ENCODE data around the gene THOP1.

The THOP1 gene

GRCh38 chr19:2827022-2827421, 41.7 kb downstream of the THOP1 start:
- Histone ChIP-seq H3K27me3 (ENCODE audit: insufficient read depth, poor library complexity, severe bottlenecking) (no peaks in the 10 kb centered on the region), H3K27ac (ENCODE audit: poor library complexity, severe bottlenecking) (no peak overlapping the region), H3K36me3 (ENCODE audit: low read depth) (no peaks in the 10 kb centered on the region), H3K9me3 (ENCODE audit: severe bottlenecking) (no peaks in the 10 kb centered on the region), H3K4me3 (ENCODE audit: severe bottlenecking) (no peak overlapping the region), H3K4me1 (ENCODE audit: insufficient read depth, poor library complexity, severe bottlenecking) (no peaks in the 10 kb centered on the region)
- TF ChIP-seq CTCF (IDR thresholded peaks at IDR 0.05; ENCODE audit: poor library complexity, severe bottlenecking), result no peak
- ATAC-seq (ENCODE audit: low read depth), result no peak
- DNase-seq (ENCODE audit: low spot score), result no peak

GRCh38 chr19:2827840-2828489, 42.7 kb downstream of the THOP1 start:
- DNase-seq (ENCODE audit: low spot score) (no peak), ATAC-seq (ENCODE audit: low read depth) (no peak)
- no peaks in the 10 kb centered on the region for H3K4me1 ChIP-seq (ENCODE audit: insufficient read depth, poor library complexity, severe bottlenecking)
- no peaks in the 10 kb centered on the region for H3K27me3 ChIP-seq (ENCODE audit: insufficient read depth, poor library complexity, severe bottlenecking)
- no peak overlapping the region for H3K27ac ChIP-seq (ENCODE audit: poor library complexity, severe bottlenecking)
- H3K9me3 ChIP-seq (ENCODE audit: severe bottlenecking), result no peaks in the 10 kb centered on the region
- no peak for TF ChIP-seq CTCF (IDR thresholded peaks at IDR 0.05; ENCODE audit: poor library complexity, severe bottlenecking)
- H3K36me3 ChIP-seq (ENCODE audit: low read depth), result no peaks in the 10 kb centered on the region
- no peak overlapping the region for H3K4me3 ChIP-seq (ENCODE audit: severe bottlenecking)

GRCh38 chr19:2834294-2834871, 49.1 kb downstream of the THOP1 start:
- Histone ChIP-seq H3K4me3 (ENCODE audit: severe bottlenecking) (no peak overlapping the region), H3K27ac (ENCODE audit: poor library complexity, severe bottlenecking) (no peak overlapping the region), H3K36me3 (ENCODE audit: low read depth) (no peaks in the 10 kb centered on the region), H3K27me3 (ENCODE audit: insufficient read depth, poor library complexity, severe bottlenecking) (no peaks in the 10 kb centered on the region), H3K4me1 (ENCODE audit: insufficient read depth, poor library complexity, severe bottlenecking) (no peaks in the 10 kb centered on the region), H3K9me3 (ENCODE audit: severe bottlenecking) (peaks cover 4% of the 10 kb centered on the region)
- ATAC-seq (ENCODE audit: low read depth), result no peak
- DNase-seq (ENCODE audit: low spot score), result no peak
- no peak for TF ChIP-seq CTCF (IDR thresholded peaks at IDR 0.05; ENCODE audit: poor library complexity, severe bottlenecking)

- Histone ChIP-seq H3K9me3 (ENCODE audit: severe bottlenecking) (peaks cover 4% of the 10 kb centered on the region), H3K4me1 (ENCODE audit: insufficient read depth, poor library complexity, severe bottlenecking) (no peaks in the 10 kb centered on the region), H3K36me3 (ENCODE audit: low read depth) (no peaks in the 10 kb centered on the region), H3K4me3 (ENCODE audit: severe bottlenecking) (no peak overlapping the region), H3K27ac (ENCODE audit: poor library complexity, severe bottlenecking) (no peak overlapping the region), H3K27me3 (ENCODE audit: insufficient read depth, poor library complexity, severe bottlenecking) (no peaks in the 10 kb centered on the region)
- no peak for ATAC-seq (ENCODE audit: low read depth)
- no peak for DNase-seq (ENCODE audit: low spot score)
- no peak for TF ChIP-seq CTCF (IDR thresholded peaks at IDR 0.05; ENCODE audit: poor library complexity, severe bottlenecking)
Measured at GRCh38 chr19:2837430-2837829, 52.1 kb downstream of the THOP1 start.
